GM23338 (cell line): ENCODE data around the gene MRPL24. TPM values are rescaled to one million over a fixed set of nuclear protein-coding genes. Genes with fewer than 3 reads are reported as not detected.

Experiments used
- ATAC-seq: fragments of 200-7000 bp; cut with Tn5 transposase; 3 replicates; pipeline ENCODE4 v1.9.1; 2020
- DNase-seq: peaks from one replicate; pipeline ENCODE4 v3.0.0-alpha.2; 2015; ENCODE audit warnings: low spot score
- H2AFZ ChIP-seq: fragments of 200-600 bp; sonication (generic); 2 replicates; pipeline ENCODE4 v1.8.0; 2016; ENCODE audit warnings: antibody characterized with exemption, mild to moderate bottlenecking, moderate library complexity
- H3F3A ChIP-seq: fragments of 200-600 bp; sonication (generic); replicated peaks from 2 replicates; pipeline ENCODE4 v1.8.0; 2017; ENCODE audit warnings: antibody characterized with exemption, mixed run types, low read depth
- H3K27ac ChIP-seq: fragments of 200-600 bp; sonication (generic); 2 replicates; pipeline ENCODE4 v1.6.1; 2016; ENCODE audit warnings: low read depth
- H3K27me3 ChIP-seq: fragments of 200-600 bp; sonication (generic); 2 replicates; pipeline ENCODE4 v1.8.0; 2016; ENCODE audit warnings: mild to moderate bottlenecking, mixed run types, moderate library complexity; ENCODE audit not compliant: insufficient read depth
- H3K36me3 ChIP-seq: fragments of 200-600 bp; sonication (generic); 2 replicates; pipeline ENCODE4 v1.8.0; 2016; ENCODE audit warnings: mild to moderate bottlenecking; ENCODE audit not compliant: insufficient read depth
- H3K4me1 ChIP-seq: fragments of 200-600 bp; sonication (generic); 2 replicates; pipeline ENCODE4 v1.8.0; 2016; ENCODE audit warnings: mild to moderate bottlenecking, moderate library complexity; ENCODE audit not compliant: insufficient read depth
- H3K4me2 ChIP-seq: fragments of 200-600 bp; sonication (generic); 2 replicates; pipeline ENCODE4 v1.7.1; 2017; ENCODE audit warnings: mixed run types
- H3K4me3 ChIP-seq: fragments of 200-600 bp; sonication (generic); 2 replicates; pipeline ENCODE4 v1.6.1; 2016; ENCODE audit warnings: mixed run types
- H3K79me2 ChIP-seq: fragments of 200-600 bp; sonication (generic); replicated peaks from 2 replicates; pipeline ENCODE4 v1.8.0; 2017; ENCODE audit warnings: mild to moderate bottlenecking; ENCODE audit not compliant: insufficient read depth
- H3K9me2 ChIP-seq: fragments of 200-600 bp; sonication (generic); 2 replicates; pipeline ENCODE4 v1.8.0; 2017; ENCODE audit not compliant: insufficient read depth
- H4K20me1 ChIP-seq: fragments of 200-600 bp; sonication (generic); replicated peaks from 2 replicates; pipeline ENCODE4 v1.8.0; 2017; ENCODE audit warnings: mild to moderate bottlenecking; ENCODE audit not compliant: insufficient read depth
- H3K27ac Mint-ChIP-seq: 2 replicates; pipeline ENCODE4 v1.8.0; 2020; ENCODE audit warnings: inconsistent platforms, mild to moderate bottlenecking, moderate library complexity, mixed read lengths
- H3K27me3 Mint-ChIP-seq: 3 replicates; pipeline ENCODE4 v1.8.0; 2022; ENCODE audit warnings: low read depth, mild to moderate bottlenecking, moderate library complexity, mixed read lengths, inconsistent platforms; ENCODE audit not compliant: insufficient read depth, poor library complexity
- H3K36me3 Mint-ChIP-seq: 3 replicates; pipeline ENCODE4 v1.8.0; 2021; ENCODE audit warnings: low read depth, mild to moderate bottlenecking, inconsistent platforms, moderate library complexity, mixed read lengths
- H3K4me1 Mint-ChIP-seq: 3 replicates; pipeline ENCODE4 v1.8.0; 2020; ENCODE audit warnings: mild to moderate bottlenecking, inconsistent platforms, mixed read lengths
- H3K4me3 Mint-ChIP-seq: 3 replicates; pipeline ENCODE4 v1.8.0; 2021; ENCODE audit warnings: moderate library complexity, mild to moderate bottlenecking, inconsistent platforms, mixed read lengths
- H3K9me3 Mint-ChIP-seq: 3 replicates; pipeline ENCODE4 v1.8.0; 2020; ENCODE audit warnings: moderate library complexity, mild to moderate bottlenecking, inconsistent platforms, mixed read lengths
- CREB1 ChIP-seq: fragments of 250-450 bp; sonication (Bioruptor Pico); IDR thresholded peaks from 2 replicates; pipeline ENCODE4 v1.5.0; 2020; ENCODE audit warnings: low read depth, mild to moderate bottlenecking, moderate library complexity
- EZH2 ChIP-seq: fragments of 200-600 bp; sonication (generic); IDR thresholded peaks from one replicate; pipeline ENCODE4 v1.8.0; 2017; ENCODE audit warnings: antibody characterized with exemption, mild to moderate bottlenecking, low read depth; ENCODE audit not compliant: unreplicated experiment
- NANOG ChIP-seq: IDR thresholded peaks from 2 replicates; pipeline ENCODE4 v1.6.1; 2016; ENCODE audit warnings: antibody characterized with exemption, borderline replicate concordance
- REST ChIP-seq: IDR thresholded peaks from one replicate; pipeline ENCODE4 v1.6.1; 2018; ENCODE audit warnings: antibody characterized with exemption; ENCODE audit not compliant: unreplicated experiment
- ZNF462 ChIP-seq: fragments of 250-450 bp; sonication (Bioruptor Pico); IDR thresholded peaks from 2 replicates; pipeline ENCODE4 v1.5.0; 2020; ENCODE audit warnings: mild to moderate bottlenecking, moderate library complexity
- polyA plus RNA-seq: library from polyadenylated mRNA; unstranded; fragments of >200 nt; fragmentation: Nextera tagmentation; extraction: Ambion mirVana; gene quantifications from 2 replicates; pipeline ENCODE4 v1.2.1, GENCODE V29; 2016
- total RNA-seq: library from RNA; depleted of rRNA; stranded (reverse); fragments of >200 nt; shearing (Covaris generic); gene quantifications from 2 replicates; pipeline ENCODE4 v1.2.3, GENCODE V29; 2014

MRPL24 gene
- total and polyA plus RNA-seq, 2 experiments from 2014 or later = 18.8 to 45.7 TPM

GRCh38 chr1:156742801-156743200, 1.9 kb upstream of the MRPL24 start (continued):
- no peak for TF ChIP-seq ZNF462 (CRISPR knock-in tag)

- peaks cover 5% of the 10 kb centered on the region; the same call in 1 of the 2 replicates for H3K36me3 ChIP-seq
- no peak overlapping the region for H2AFZ ChIP-seq
- H3K4me2 ChIP-seq = peak overlapping the region; percentile 60
- no peaks in the 10 kb centered on the region for H3K27me3 ChIP-seq
- TF ChIP-seq CREB1 (CRISPR knock-in tag) (no peak), NANOG (no peak), REST (no peak), EZH2 (no peak)
- no peaks in the 10 kb centered on the region; the same call in 1 of the 3 replicates for H3K9me3 Mint-ChIP-seq
- H3K27ac Mint-ChIP-seq = peak overlapping the region; percentile 99
- peak overlapping the region; percentile 36 for H3K4me3 ChIP-seq
- peak overlapping the region; percentile 84 for H3K27ac ChIP-seq
- H4K20me1 ChIP-seq = peaks cover 9% of the 10 kb centered on the region
- no peak for ATAC-seq
- peaks cover 28% of the 10 kb centered on the region for H3F3A ChIP-seq
- H3K27me3 Mint-ChIP-seq = peaks cover 35% of the 10 kb centered on the region
- peaks cover 36% of the 10 kb centered on the region for H3K4me1 Mint-ChIP-seq
- H3K79me2 ChIP-seq = peaks cover 28% of the 10 kb centered on the region
- H3K9me2 ChIP-seq = no peaks in the 10 kb centered on the region
- no peak for DNase-seq
- peaks cover 58% of the 10 kb centered on the region for H3K36me3 Mint-ChIP-seq
- H3K4me1 ChIP-seq = peaks cover 40% of the 10 kb centered on the region
- H3K4me3 Mint-ChIP-seq = peak overlapping the region; percentile 98
Measured at GRCh38 chr1:156742017-156742416, 1.1 kb upstream of the MRPL24 start.
